HCT116 (cell line): ENCODE data around the gene PSMD12.

Experiments
- CEBPB ChIP-seq: IDR thresholded peaks from 2 replicates; pipeline ENCODE4 v1.6.1; 2012; ENCODE audit warnings: low read depth
- EZH2 ChIP-seq: fragments of 200-600 bp; sonication (generic); IDR thresholded peaks from 2 replicates; pipeline ENCODE4 v1.6.1; 2017; ENCODE audit warnings: antibody characterized with exemption, mixed run types
- JUND ChIP-seq: IDR thresholded peaks from 2 replicates; pipeline ENCODE4 v1.6.1; 2012
- POLR2A ChIP-seq: IDR thresholded peaks from 2 replicates; pipeline ENCODE4 v1.7.0; 2011; ENCODE audit warnings: borderline replicate concordance; ENCODE audit not compliant: insufficient read depth, insufficient read length; ENCODE audit errors: extremely low read depth
- POLR2AphosphoS5 ChIP-seq: IDR thresholded peaks from 2 replicates; pipeline ENCODE4 v1.6.1; 2011; ENCODE audit warnings: mild to moderate bottlenecking, low read depth, low read length, moderate library complexity
- SP1 ChIP-seq: IDR thresholded peaks from 2 replicates; pipeline ENCODE4 v1.6.1; 2012; ENCODE audit warnings: low read depth
- TCF7L2 ChIP-seq: IDR thresholded peaks from 2 replicates; pipeline ENCODE4 v1.7.0; 2011; ENCODE audit warnings: borderline replicate concordance, inconsistent platforms; ENCODE audit not compliant: insufficient read depth, insufficient read length; ENCODE audit errors: extremely low read depth
- TF ChIP-seq, protein P1 (sequence below), 3 experiments: fragments of 200-600 bp in 1 of 3; sonication (generic) in 1 of 3; IDR thresholded peaks in 2 of 3; conservative IDR thresholded peaks in 1 of 3; 2 replicates each; pipeline ENCODE4 v1.5.1; 2012 to 2017; ENCODE audit warnings: low read depth in 2 of 3, low read length in 2 of 3, antibody characterized with exemption in 1 of 3, borderline replicate concordance in 1 of 3, control low read depth in 1 of 3, mild to moderate bottlenecking in 1 of 3, mixed read lengths in 1 of 3, mixed run types in 1 of 3, moderate library complexity in 1 of 3; ENCODE audit not compliant: insufficient read depth in 1 of 3
- TF ChIP-seq, protein P2 (sequence below): IDR thresholded peaks from 2 replicates; pipeline ENCODE4 v1.6.1; 2012; ENCODE audit warnings: low read depth
- TF ChIP-seq, protein P3 (sequence below): IDR thresholded peaks from 2 replicates; pipeline ENCODE4 v1.6.1; 2012

DNA sequence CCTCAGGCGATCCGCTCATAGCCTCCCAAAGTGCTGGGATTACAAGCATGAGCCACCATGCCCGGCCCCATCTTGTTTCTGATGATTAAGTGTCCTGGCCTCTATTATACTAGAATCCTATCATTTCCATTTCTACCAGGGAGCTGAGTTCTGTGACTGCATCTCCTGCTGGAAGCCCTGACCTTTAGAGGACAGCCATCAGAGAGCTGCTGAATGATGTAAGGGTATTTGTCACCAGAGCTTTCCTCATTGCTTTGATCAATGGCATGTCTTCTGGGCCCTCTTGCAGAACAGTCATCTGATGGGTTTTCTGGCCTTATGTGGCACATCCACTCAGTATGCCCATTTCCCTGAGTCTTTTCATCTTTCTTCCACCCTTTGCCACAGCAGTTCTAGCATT is 39.9 kb downstream of the PSMD12 start:
- TF ChIP-seq, protein P1, sequence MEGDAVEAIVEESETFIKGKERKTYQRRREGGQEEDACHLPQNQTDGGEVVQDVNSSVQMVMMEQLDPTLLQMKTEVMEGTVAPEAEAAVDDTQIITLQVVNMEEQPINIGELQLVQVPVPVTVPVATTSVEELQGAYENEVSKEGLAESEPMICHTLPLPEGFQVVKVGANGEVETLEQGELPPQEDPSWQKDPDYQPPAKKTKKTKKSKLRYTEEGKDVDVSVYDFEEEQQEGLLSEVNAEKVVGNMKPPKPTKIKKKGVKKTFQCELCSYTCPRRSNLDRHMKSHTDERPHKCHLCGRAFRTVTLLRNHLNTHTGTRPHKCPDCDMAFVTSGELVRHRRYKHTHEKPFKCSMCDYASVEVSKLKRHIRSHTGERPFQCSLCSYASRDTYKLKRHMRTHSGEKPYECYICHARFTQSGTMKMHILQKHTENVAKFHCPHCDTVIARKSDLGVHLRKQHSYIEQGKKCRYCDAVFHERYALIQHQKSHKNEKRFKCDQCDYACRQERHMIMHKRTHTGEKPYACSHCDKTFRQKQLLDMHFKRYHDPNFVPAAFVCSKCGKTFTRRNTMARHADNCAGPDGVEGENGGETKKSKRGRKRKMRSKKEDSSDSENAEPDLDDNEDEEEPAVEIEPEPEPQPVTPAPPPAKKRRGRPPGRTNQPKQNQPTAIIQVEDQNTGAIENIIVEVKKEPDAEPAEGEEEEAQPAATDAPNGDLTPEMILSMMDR (IDR thresholded peaks at IDR 0.05 in 2 of 3, conservative IDR thresholded peaks at IDR 0.05 in 1 of 3; ENCODE audit: borderline replicate concordance in 1 of 3, insufficient read depth in 1 of 3, low read depth in 2 of 3, low read length in 2 of 3), result no peak
- TF ChIP-seq POLR2A (no peak), EZH2 (no peak), CEBPB (no peak), POLR2AphosphoS5 (no peak), SP1 (no peak), TCF7L2 (no peak), JUND (no peak)
- TF ChIP-seq, protein P2, sequence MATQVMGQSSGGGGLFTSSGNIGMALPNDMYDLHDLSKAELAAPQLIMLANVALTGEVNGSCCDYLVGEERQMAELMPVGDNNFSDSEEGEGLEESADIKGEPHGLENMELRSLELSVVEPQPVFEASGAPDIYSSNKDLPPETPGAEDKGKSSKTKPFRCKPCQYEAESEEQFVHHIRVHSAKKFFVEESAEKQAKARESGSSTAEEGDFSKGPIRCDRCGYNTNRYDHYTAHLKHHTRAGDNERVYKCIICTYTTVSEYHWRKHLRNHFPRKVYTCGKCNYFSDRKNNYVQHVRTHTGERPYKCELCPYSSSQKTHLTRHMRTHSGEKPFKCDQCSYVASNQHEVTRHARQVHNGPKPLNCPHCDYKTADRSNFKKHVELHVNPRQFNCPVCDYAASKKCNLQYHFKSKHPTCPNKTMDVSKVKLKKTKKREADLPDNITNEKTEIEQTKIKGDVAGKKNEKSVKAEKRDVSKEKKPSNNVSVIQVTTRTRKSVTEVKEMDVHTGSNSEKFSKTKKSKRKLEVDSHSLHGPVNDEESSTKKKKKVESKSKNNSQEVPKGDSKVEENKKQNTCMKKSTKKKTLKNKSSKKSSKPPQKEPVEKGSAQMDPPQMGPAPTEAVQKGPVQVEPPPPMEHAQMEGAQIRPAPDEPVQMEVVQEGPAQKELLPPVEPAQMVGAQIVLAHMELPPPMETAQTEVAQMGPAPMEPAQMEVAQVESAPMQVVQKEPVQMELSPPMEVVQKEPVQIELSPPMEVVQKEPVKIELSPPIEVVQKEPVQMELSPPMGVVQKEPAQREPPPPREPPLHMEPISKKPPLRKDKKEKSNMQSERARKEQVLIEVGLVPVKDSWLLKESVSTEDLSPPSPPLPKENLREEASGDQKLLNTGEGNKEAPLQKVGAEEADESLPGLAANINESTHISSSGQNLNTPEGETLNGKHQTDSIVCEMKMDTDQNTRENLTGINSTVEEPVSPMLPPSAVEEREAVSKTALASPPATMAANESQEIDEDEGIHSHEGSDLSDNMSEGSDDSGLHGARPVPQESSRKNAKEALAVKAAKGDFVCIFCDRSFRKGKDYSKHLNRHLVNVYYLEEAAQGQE, result no peak
- TF ChIP-seq, protein P3, sequence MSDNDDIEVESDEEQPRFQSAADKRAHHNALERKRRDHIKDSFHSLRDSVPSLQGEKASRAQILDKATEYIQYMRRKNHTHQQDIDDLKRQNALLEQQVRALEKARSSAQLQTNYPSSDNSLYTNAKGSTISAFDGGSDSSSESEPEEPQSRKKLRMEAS, result no peak
